Activated T-cell treated with anti-CD3 and anti-CD28 coated beads, Interleukin-2, amount 50 U/mL, for 48 hours (primary cell): ENCODE results near the gene GP2.

Experiments used
- DNase-seq, 2 experiments: peaks; one replicate each; pipeline ENCODE4 v3.0.0-alpha.2; 2020

Gene GP2

DNA sequence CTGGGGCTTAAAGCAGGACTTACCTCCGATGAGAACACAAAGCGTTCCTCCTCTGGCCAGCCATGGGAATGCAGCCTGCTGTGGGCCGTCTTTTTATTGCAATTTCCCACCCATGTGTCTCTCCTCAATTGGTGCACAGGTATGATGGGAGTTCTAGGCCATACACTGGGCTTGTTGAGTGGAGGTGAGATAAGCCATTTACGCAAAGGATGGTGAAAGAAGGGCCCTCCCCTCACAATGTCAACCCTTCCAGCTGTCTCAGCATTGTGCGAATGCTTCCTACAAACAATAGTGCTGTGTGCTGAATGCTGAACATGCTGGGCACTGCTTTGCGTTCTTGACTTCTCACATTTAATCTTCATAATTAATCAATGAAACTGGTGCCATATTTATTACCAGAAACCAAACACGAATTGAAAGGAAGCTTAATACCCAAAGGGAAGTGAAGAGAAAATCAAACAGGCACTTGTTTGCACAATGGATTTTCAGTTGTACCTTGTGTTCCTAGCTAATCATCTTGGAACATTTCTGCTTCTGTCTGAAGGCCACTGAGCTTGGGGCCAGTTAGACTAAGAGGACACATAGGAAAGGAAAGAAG lies at the start of gene GP2:
Gene GP2 (minus strand): TSS at position 70 of the 598 bp plus-strand sequence. CDS start 1,082 bp downstream, outside the sequence.
- no peak for DNase-seq

DNA sequence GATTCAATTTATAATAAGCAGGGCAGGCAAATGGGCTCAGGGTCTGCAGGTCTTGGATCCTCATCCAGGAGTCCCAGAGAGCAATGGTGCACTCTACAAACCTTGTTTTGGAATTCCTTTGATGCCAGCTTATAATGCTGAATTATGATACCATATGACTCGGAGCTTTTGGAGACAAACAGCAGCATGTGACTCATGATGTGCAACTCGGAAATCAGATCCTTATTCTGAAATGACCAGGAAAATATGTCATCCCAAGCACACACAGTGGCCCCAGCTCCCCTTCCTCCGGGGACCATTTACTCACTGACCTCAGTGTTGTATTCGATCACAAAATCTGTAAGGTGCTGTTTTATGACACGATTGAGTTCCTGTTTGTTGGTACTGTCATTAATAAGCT lies 45.4 kb upstream of the GP2 start:
- no peak for DNase-seq

DNA sequence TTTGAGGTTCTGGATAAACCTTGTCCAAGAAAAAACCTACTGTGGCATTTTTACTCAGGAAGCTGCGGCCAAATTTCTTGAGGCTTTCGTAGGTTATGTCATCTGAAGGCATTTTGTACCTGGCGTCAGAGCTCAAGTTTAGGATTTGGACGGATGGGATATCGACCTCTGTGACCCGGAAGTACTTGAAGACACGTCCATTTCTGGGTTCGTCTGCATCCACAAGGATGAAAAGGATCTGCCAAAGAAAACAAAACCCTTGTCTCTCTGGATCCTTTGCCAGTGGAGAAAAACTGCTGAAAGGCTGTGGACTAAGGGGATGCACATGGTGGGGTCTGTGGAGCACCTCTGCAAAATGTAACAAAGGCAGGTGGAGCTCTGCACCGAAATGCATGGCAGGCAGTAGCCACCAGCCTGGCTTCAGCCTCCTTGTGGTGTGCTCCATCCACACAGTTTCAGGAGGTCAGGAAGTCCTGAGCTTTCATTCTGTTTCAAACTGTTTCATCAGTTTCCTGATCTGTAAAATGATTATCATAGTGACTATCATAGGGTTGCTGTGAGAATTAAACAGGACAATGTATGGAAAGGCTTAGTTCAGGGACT lies 42.2 kb upstream of the GP2 start:
- DNase-seq = no peak

DNA sequence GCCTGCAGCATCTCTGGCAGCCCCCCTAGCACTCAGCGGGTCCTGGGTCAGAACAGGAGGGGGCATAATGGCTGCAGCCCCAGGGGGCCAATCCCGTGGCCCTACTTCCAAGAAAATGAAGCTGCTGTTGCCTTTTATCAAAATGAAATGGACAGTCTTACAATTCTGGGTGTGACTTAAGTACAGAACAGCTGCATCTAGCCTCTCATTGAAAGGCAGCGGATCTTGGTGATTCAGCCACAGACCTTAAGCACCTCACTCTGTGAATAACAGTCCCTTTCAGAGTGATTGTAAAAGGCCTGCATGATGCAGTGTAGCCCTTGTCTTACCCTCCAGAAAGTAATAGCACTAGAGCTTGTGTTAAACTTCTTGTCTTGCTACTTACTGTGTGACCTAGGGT lies 36.7 kb upstream of the GP2 start:
- DNase-seq = no peak

DNA sequence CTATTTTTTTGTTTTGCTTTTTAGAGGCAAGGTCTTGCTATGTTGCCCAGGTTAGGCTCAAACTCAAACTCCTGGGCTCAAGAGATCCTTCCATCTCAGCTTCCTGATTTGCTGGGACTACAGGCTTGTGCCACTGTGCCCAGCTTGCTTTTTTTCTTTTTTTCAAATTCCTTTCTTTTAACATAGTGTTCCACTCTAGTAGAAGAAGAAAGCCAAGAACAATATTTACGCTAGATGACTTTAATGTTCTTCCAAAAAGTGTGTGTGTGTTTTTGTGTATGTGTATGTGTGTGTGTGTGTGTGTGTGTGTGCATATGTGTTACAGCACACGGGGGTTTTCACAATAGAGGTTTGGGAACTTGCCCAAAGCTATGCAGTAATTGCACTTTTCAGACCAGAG lies 35.9 kb upstream of the GP2 start:
- DNase-seq = no peak

DNA sequence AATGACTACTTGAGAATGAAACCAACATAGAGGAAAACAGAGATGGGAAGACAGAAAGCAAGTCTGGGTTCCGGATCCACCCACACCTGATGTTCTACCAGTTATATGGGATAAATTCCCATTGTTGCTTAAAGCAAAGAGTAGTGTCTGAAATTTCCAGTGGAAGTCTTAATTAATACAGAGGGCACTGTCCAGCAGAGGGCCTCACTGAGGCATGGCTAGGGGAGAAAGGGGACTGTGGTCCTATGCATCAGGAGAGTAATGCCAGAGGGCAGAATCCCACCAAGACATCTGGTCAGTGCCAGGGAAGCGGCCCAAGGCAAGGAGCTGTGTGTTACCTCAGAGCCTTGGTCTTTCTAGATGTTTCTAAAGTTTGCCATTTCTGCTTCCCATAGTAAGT lies 32.7 kb upstream of the GP2 start:
- DNase-seq = no peak

DNA sequence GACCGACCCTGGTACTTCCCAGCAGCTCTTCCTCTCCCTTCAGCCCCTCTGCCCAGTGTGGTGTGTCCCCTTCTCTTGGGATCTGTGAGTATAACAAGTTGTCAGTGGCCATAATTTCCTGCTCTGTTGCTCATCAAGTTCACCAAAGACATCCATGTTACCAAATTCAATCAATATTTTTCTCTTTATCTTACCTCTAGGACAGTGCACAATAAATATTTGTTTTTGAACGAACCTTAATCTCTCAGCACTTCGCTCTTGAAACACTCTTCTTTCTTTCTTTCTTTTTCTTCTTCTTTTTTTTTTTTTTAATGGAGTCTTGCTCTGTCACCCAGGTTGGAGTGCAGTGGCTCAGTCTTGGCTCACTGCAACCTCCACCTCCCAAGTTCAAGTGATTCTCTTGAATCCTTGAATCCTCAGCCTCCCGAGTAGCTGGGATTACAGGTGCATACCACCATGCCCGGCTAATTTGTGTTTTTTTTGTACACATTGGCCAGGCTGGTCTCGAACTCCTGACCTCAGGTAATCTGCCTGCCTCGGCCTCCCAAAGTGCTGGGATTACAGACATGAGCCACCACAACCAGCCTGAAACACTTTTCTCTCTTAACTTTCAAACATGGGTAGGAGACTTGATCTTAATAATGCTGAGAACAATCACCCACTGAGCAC lies 27.9 kb upstream of the GP2 start:
- DNase-seq = no peak

DNA sequence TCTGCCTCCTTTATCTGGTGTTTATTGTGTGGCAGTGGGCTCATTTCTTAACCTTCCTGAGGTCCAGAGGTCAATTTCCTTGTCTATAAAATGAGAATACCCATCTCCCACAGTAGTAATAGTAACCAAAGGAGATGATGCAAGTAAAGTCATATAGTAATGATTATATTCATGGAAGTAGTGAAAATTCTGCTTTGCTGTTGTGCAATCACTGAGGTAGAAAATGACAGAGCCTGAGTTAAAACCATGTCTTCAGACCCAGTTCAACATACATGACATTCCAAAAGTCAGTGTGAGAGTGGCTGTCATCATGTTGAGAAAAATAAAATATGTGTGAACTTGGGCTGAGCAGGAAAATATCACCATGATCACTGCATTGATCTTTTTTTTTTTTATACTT lies 26.1 kb upstream of the GP2 start:
- DNase-seq = no peak

DNA sequence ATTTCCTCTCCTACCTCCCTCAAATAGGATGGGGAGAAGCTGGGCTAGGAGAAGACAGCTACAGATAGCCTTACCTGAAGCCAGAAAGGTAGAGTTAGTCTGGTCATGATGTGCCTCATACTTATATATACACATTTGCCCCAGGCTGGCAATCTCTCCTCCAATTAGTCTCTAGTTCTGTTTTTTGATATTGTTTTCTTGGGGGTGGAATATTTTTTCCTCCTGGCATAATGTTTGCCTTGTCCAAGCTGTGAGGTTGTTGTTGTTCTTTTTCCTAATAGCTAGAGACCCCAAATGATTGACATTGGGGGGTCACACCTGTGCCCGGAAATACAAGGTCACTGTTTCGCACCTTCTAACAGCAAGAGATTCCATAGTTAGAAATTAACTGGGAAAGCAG lies 25.3 kb upstream of the GP2 start, which contains the start of gene UMOD:
Gene UMOD (minus strand): TSS at position 101 of the 400 bp plus-strand sequence. CDS start 1,978 bp downstream, outside the sequence.
- no peak for DNase-seq

DNA sequence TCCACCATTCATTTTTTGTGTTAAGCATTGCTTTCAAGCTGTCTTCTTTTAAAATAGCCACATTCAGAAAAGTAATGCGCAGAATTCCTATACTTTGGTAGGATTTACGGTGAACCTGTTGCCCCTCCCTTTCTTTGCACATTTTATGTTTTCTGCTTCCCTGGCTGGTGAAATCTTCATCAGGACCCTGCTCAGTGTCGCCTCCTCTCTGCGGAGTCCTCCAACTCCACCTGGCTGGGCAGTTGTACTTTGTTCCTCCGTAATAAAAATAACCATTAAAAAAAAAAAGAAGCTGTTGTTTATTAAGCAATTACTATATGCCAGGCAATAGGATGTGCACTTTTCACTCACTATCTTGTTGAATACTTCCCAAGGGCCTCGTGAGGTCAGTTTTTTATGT lies 22.3 kb upstream of the GP2 start:
- DNase-seq = no peak

DNA sequence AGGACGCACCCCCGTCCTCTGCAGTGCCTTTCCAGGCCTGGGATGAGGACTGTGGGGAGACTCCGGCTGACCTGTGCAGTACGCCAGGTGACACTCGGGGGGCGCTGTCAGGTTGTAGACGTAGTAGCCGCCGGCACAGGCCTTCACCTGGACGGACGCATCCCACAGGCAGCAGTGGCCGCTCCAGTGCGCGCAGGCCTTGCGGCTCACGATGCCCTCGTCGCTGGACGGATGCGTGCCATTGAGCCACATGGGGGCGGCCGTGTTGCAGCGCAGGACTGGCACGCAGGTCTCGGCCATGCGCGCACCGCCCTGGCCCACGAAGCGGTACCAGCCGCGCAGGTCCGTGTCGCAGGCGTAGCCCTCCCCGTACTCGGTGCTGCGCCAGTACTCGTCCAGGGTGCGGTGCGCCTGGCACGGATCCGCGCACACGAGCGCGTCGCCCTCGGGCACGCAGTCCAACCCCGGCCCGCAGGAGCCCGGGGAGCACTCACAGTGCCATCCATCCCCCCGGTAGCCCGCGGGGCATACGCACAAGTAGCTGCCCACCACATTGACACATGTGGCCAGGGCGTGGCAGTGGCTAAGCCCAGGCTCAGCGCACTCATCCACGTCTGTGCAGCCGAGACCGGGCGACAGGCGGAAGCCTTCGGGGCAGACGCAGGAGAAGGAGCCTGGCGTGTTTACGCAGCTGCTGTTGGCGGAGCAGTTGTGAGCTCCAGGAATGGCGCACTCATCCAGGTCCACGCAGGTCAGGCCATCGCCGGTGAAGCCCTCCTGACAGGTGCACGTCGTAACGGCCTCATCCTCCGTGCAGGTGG lies 21.3 kb upstream of the GP2 start:
- peak in 1 of 2 experiments; percentile 15 for DNase-seq

DNA sequence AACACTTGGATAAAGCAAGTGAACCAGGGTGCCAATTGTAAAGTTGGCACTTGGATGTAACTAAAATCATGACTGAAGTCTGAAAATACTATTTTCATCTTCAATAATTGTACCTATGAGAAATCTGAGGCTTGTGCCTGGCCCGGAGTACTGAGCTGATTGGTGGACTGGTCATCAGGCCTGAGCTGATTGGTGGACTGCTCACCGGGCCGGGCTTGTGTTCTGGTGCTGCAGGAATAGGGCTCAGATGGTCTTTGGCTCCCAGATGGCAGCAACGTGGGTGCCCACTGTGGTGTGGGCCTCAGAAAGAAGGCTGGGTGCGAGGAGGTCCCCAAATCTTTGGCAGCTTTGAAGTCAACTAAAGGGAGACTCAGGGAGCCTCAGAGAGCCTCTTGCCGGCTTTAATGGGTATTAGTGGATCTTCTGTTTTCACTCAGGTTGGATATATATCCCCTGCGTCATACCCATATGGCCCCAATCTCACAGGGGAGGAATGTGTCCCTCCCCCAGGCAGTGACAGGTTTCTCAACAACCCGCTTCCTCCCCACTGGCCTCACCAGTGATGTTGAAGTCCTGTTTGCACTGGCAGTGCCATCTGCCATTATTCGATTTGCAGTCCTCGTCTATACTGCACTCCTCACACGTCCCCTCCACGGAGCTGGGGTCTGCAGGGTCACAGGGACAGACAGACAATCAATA lies 20.5 kb upstream of the GP2 start:
- no peak for DNase-seq

DNA sequence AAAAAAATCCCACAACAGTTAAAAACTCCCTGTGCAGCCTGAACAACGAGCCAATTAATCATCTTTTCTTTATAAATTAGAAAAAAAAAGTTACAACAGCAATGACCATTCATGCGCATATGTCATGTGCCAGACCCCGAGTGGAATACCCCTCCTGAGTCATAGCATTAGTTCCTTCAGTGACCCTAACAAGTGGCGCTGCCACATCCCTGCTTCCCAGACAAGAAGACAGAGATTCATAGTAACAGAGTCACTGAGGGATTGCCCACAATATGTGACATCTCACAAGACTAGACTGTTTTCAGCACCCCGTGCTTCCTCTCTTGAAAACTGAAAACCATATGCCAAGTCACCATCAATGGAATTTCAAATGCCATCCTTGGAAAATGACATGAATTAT lies 17.3 kb upstream of the GP2 start:
- no peak for DNase-seq

DNA sequence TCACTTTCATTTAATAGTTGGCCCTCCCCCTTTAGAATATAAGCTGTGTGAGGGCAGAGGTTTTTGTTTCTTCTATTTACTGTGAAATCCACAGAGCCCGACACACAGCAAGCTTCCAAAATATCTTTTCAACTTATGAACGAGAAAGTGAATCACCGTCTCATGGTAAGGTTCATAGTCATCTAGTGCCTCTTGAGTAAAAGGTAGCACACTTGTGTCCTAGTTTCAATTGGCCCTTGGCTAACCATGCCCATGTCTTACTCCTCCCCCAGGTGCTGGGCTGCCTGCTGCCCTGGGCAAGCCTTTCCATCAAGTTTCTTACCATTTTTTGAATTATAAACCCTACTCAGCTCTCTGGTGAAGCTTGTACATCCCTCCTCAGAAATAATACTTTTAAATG lies 12.4 kb upstream of the GP2 start:
- DNase-seq = no peak

DNA sequence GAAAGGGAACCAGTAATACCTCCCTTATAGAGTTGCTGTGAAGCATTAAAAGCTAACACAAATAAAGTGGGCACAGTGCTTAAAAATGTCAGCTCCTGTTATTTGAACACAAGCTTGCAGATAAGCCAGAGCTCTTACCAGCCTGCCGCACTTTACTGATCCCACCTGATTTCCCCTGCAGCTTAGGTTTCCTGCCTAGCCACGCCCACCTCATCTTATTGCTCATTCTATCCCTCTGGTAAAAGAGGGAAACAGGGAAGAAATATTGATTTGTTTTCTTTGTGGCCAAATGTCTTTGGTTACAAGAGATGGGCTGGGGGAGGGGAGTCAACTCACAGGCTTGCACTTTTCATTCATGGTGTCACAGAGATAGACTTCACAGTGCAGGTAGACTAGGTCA lies 9.6 kb upstream of the GP2 start:
- no peak for DNase-seq

DNA sequence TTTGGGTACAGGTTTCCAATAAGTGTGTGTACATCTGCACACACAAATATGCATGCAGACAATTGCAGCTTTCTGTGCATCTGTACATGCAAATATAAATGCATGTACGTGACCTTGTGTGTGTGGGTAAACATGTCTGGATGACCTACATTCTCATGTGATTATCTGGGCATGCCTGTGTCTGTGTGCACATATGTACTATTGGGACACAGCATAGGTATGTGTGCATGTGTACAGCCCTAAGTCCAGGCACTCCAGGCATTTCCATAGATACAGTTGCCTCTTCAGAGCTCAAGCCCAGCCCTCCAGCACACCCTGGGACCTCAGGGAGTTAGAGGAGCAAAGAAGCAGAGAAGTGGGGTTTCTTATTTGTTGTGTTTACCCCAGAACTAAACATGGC lies 7.1 kb upstream of the GP2 start:
- DNase-seq = no peak

DNA sequence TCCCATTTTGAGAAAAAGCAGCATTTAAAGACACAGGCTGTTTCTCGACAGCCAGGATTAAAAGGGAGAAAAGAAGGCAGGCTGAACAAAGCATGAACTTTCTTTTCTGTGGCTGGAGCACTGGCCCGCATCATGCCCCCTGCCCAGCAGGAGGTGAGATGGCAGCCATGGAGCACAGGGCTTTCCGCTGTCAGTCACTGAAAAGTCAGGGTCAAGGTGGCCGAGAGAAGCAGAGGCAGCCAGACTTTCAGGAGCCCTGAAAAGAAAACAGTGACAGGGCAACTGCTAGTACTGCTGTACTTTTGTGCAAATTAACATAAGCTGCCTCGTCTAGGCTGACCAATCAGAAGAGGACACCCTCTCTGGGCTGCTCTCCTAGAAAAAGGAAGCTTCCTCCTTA lies 5.8 kb upstream of the GP2 start:
- no peak for DNase-seq

DNA sequence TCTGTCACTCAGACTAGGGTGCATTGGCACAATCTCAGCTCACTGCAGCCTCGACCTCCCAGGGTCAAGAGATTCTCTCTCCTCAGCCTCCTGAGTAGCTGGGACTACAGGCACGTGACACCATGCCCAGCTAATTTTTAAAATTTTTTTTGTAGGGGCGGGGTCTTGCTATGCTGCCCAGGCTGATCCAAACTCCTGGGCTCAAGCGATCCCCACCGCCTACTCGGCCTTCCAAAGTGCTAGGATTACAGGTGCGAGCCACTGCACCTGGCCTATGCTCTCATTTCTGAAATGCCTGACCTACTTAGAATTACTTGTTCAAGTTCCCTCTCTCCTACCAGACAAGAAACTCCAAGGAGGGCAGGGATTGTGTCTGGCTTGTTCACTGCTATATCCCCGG lies 5.1 kb upstream of the GP2 start:
- DNase-seq = no peak

DNA sequence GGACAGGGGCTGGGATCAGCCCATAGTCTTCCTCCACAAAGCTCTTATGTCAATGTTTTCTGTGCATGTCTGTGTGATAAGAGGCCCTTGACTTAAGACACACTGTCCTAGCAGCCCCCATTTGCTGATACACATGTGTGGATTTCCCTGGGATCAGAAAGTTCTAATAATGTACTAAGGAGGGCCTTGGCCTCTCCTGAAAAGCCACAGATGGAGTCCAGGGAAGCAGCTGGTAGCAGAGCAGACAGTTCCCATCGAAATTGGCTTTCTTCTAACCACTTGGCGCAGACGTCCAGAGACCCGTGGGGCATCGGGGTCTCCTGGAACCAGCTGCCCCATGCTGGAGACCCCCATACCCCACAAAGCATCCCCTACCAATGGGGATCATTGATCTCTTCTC lies 4.3 kb upstream of the GP2 start:
- no peak for DNase-seq

DNA sequence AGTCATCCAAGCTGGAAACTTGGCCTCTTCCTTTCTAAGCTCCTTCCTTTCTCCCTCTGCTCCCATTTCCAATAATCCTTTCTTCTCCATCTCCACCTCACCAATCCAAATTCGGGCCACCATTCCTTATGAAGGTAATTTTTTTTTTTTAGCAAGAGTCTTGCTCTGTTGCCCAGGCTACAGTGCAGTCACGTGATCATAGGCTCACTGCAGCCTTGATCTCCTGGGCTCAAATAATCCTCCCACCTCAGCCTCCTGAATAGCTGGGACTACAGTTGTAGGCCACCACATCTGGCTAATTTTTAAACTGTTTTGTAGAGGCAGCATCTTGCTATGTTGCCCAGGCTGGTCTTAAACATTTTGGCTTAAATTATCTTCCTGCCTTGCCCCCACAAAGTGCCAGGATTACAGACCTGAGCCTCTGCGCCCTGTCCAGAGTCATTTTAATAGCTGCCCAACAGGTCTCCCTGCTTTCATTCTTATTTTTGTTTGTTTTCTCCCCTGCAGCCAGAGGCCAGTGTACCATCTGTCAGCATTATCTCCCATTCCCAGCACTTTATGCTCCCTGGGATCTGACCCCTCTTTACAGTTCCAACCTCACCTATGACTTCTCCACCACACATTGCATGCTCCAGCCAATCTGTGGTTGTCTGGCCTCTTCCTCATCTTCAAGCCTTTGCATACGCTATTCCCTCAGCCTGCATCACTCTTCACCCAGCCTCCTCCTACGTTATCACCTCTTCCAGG lies 2.3 kb upstream of the GP2 start:
- DNase-seq = no peak

DNA sequence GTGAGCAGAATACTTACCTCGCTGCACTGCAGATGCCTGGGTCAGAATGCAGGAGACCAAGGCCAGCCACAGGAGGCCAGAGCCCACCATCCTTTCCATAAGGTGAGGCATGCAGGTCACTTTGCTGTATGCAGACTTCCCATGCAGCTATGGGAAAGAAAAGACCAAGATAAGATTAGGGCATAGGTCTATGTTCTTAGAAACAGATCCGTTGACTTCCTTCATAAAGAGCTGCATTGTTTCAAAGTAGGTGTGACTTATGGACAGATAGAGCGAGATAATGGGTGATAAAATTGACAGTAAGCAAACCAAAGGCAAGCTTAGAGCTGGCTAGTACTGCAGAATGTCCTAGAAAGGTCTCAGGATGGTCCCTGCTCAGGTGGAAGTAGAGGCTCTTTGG lies 992 bp downstream of the GP2 start:
- no peak for DNase-seq

DNA sequence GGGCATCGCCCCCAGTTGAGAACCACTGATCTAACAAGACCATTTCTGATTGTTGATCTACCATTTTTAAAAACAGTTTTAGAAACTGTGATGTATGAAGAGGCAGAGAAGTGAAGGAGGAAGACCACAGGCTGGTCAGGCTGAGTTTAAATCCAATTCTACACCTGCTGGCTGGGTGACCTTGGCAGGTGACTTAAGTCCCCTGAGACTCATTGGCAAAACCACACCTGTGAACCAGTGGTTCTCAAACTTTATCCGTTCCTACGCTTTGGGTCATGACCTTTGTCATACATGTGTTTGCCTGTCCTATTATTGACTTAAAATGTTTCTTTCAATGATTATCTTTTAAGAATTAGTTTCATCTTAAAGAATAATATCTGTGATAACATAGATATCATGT lies 2.3 kb downstream of the GP2 start:
- DNase-seq = no peak
